IgD-negative memory B cell (primary cell): ENCODE results near the gene RASAL1. TPM values are rescaled to one million over a fixed set of nuclear protein-coding genes. Genes with fewer than 3 reads are reported as not detected.
"Not testable (repeated sequence)": the region's sequence is repeated elsewhere in the genome, so short reads cannot be mapped to it uniquely, and the experiment has no call there.

Source experiments
- H3K27ac Mint-ChIP-seq, 3 donors: one replicate each; pipeline ENCODE4 v1.8.0; 2020 to 2022; ENCODE audit warnings: mild to moderate bottlenecking in 3 of 3, mixed read lengths in 3 of 3, moderate library complexity in 1 of 3
- H3K27me3 Mint-ChIP-seq: one replicate; pipeline ENCODE4 v1.8.0; 2021; ENCODE audit warnings: mixed read lengths
- H3K36me3 Mint-ChIP-seq: one replicate; pipeline ENCODE4 v1.8.0; 2020; ENCODE audit warnings: mild to moderate bottlenecking, mixed read lengths
- H3K4me1 Mint-ChIP-seq, 3 donors: one replicate each; pipeline ENCODE4 v1.8.0; 2020 to 2022; ENCODE audit warnings: mixed read lengths in 3 of 3, mild to moderate bottlenecking in 1 of 3
- H3K4me3 Mint-ChIP-seq, 4 donors: one replicate each; pipeline ENCODE4 v1.8.0; 2020 to 2022; ENCODE audit warnings: mild to moderate bottlenecking in 4 of 4, mixed read lengths in 4 of 4, moderate library complexity in 3 of 4
- H3K9me3 Mint-ChIP-seq, 3 donors: one replicate each; pipeline ENCODE4 v1.8.0; 2020 to 2021; ENCODE audit warnings: mixed read lengths in 3 of 3, mild to moderate bottlenecking in 1 of 3
- polyA plus RNA-seq: library from polyadenylated mRNA; unstranded; fragments of 300-500 nt; fragmentation: Illumina TruSeq; gene quantifications from one replicate; pipeline ENCODE4 v1.2.3, GENCODE V29; 2021

Gene RASAL1
- polyA plus RNA-seq, 1 donor from 2014 or later = not detected

- Mint-ChIP-seq H3K27me3 (peaks cover 17% of the 10 kb centered on the region), H3K27ac (no peak overlapping the region), H3K4me3 (peak overlapping the region; percentile 34 to 92 (median 79)), H3K36me3 (peaks cover 2% of the 10 kb centered on the region), H3K4me1 (peaks cover 5 to 9% (median 6%) of the 10 kb centered on the region in 3 donors), H3K9me3 (no peaks in the 10 kb centered on the region)
These were observed 17.6 kb upstream of the RASAL1 start for GRCh38 chr12:113152835-113153814.

GRCh38 chr12:113152196-113152834 is 16.8 kb upstream of the RASAL1 start:
- Mint-ChIP-seq H3K27me3 (peaks cover 17% of the 10 kb centered on the region), H3K27ac (no peak overlapping the region), H3K4me1 (peaks cover 5 to 9% (median 6%) of the 10 kb centered on the region in 3 donors), H3K4me3 (peak overlapping the region; percentile 34 to 92 (median 79)), H3K9me3 (peaks cover 0 to 3% (median 2%) of the 10 kb centered on the region in 3 donors), H3K36me3 (peaks cover 2% of the 10 kb centered on the region)

GRCh38 chr12:113151655-113152054 is 16.1 kb upstream of the RASAL1 start:
- peaks cover 0 to 6% (median 5%) of the 10 kb centered on the region in 3 donors for H3K9me3 Mint-ChIP-seq
- H3K27me3 Mint-ChIP-seq = peaks cover 17% of the 10 kb centered on the region
- H3K4me1 Mint-ChIP-seq = peaks cover under 1 to 9% (median 6%) of the 10 kb centered on the region in 3 donors
- H3K27ac Mint-ChIP-seq = no peak overlapping the region
- peak overlapping the region in 1 of 4 donors; percentile 55 for H3K4me3 Mint-ChIP-seq
- peaks cover under 1% of the 10 kb centered on the region for H3K36me3 Mint-ChIP-seq

GRCh38 chr12:113149361-113150150 is 14.0 kb upstream of the RASAL1 start, which contains the start of gene CFAP73:
TSS of gene CFAP73 (plus strand) at chr12:113149724. CDS start at chr12:113149858, 134 bp downstream.
- no peaks in the 10 kb centered on the region for H3K36me3 Mint-ChIP-seq
- H3K4me3 Mint-ChIP-seq = peak within 1 kb of the TSS in 1 of 4 donors; percentile 10

GRCh38 chr12:113146999-113147398 is 11.4 kb upstream of the RASAL1 start:
- peak overlapping the region in 1 of 3 donors; percentile 19 for H3K27ac Mint-ChIP-seq
- H3K27me3 Mint-ChIP-seq = peaks cover 5% of the 10 kb centered on the region
- H3K36me3 Mint-ChIP-seq = no peaks in the 10 kb centered on the region
- no peak overlapping the region for H3K4me3 Mint-ChIP-seq
- H3K9me3 Mint-ChIP-seq = peaks cover 0 to 6% (median 5%) of the 10 kb centered on the region in 3 donors
- H3K4me1 Mint-ChIP-seq = peaks cover 3 to 7% (median 5%) of the 10 kb centered on the region in 3 donors

More at GRCh38 chr12:113149361-113150150, 14.0 kb upstream of the RASAL1 start, which contains the start of gene CFAP73:
- peaks cover 0 to 6% (median 5%) of the 10 kb centered on the region in 3 donors for H3K9me3 Mint-ChIP-seq
- peaks cover 0 to 9% (median 6%) of the 10 kb centered on the region in 3 donors for H3K4me1 Mint-ChIP-seq
- no peak within 1 kb of the TSS for H3K27ac Mint-ChIP-seq
- H3K27me3 Mint-ChIP-seq = peaks cover 17% of the 10 kb centered on the region

GRCh38 chr12:113145720-113146551 is 10.4 kb upstream of the RASAL1 start:
- Mint-ChIP-seq H3K27me3 (peaks cover 3% of the 10 kb centered on the region), H3K4me3 (no peak overlapping the region), H3K36me3 (no peaks in the 10 kb centered on the region), H3K27ac (no peak overlapping the region), H3K4me1 (peaks cover 3 to 7% (median 5%) of the 10 kb centered on the region in 3 donors), H3K9me3 (peaks cover 0 to 6% (median 5%) of the 10 kb centered on the region in 3 donors)

- Mint-ChIP-seq H3K27me3 (peaks cover under 1% of the 10 kb centered on the region), H3K36me3 (no peaks in the 10 kb centered on the region), H3K9me3 (peaks cover 0 to 6% (median 5%) of the 10 kb centered on the region in 3 donors), H3K27ac (no peak overlapping the region), H3K4me1 (peaks cover 3 to 9% (median 7%) of the 10 kb centered on the region in 3 donors), H3K4me3 (no peak overlapping the region)
These were observed 9.2 kb upstream of the RASAL1 start for GRCh38 chr12:113144806-113145205.

- peaks cover 3 to 9% (median 7%) of the 10 kb centered on the region in 3 donors for H3K4me1 Mint-ChIP-seq
- H3K27ac Mint-ChIP-seq = no peak overlapping the region
- no peaks in the 10 kb centered on the region for H3K36me3 Mint-ChIP-seq
- peaks cover 0 to 6% (median 5%) of the 10 kb centered on the region in 3 donors for H3K9me3 Mint-ChIP-seq
- H3K4me3 Mint-ChIP-seq = no peak overlapping the region
- no peaks in the 10 kb centered on the region for H3K27me3 Mint-ChIP-seq
These were observed 8.4 kb upstream of the RASAL1 start for GRCh38 chr12:113143959-113144358.

GRCh38 chr12:113142886-113143332 is 7.3 kb upstream of the RASAL1 start:
- Mint-ChIP-seq H3K4me1 (peaks cover 3 to 9% (median 7%) of the 10 kb centered on the region in 3 donors), H3K36me3 (no peaks in the 10 kb centered on the region), H3K9me3 (peaks cover 0 to 6% (median 5%) of the 10 kb centered on the region in 3 donors), H3K27ac (no peak overlapping the region), H3K27me3 (no peaks in the 10 kb centered on the region), H3K4me3 (peak overlapping the region in 1 of 4 donors; percentile 9)

GRCh38 chr12:113142173-113142885 is 6.8 kb upstream of the RASAL1 start:
- H3K4me3 Mint-ChIP-seq = peak overlapping the region in 2 of 4 donors; percentile 9 to 68
- peaks cover 2% of the 10 kb centered on the region for H3K27me3 Mint-ChIP-seq
- H3K4me1 Mint-ChIP-seq = peaks cover 3 to 9% (median 7%) of the 10 kb centered on the region in 3 donors
- no peaks in the 10 kb centered on the region for H3K36me3 Mint-ChIP-seq
- H3K27ac Mint-ChIP-seq = no peak overlapping the region
- H3K9me3 Mint-ChIP-seq = peaks cover 0 to 4% (median 3%) of the 10 kb centered on the region in 3 donors

- H3K4me1 Mint-ChIP-seq, H3K27ac Mint-ChIP-seq, H3K27me3 Mint-ChIP-seq, H3K4me3 Mint-ChIP-seq, H3K36me3 Mint-ChIP-seq, H3K9me3 Mint-ChIP-seq: not testable (repeated sequence)
These were observed 6.2 kb upstream of the RASAL1 start for GRCh38 chr12:113141716-113142115.

GRCh38 chr12:113140706-113141105 is 5.1 kb upstream of the RASAL1 start:
- Mint-ChIP-seq H3K4me1 (peaks cover 7 to 12% (median 9%) of the 10 kb centered on the region in 3 donors), H3K27ac (no peak overlapping the region), H3K27me3 (peaks cover 9% of the 10 kb centered on the region), H3K36me3 (no peaks in the 10 kb centered on the region), H3K9me3 (no peaks in the 10 kb centered on the region), H3K4me3 (no peak overlapping the region)

GRCh38 chr12:113138826-113139225 is 3.3 kb upstream of the RASAL1 start:
- H3K27ac Mint-ChIP-seq = no peak overlapping the region
- H3K36me3 Mint-ChIP-seq = no peaks in the 10 kb centered on the region
- H3K27me3 Mint-ChIP-seq = peaks cover 13% of the 10 kb centered on the region
- peaks cover 0 to 1% (median 0%) of the 10 kb centered on the region in 3 donors for H3K9me3 Mint-ChIP-seq
- H3K4me1 Mint-ChIP-seq = peaks cover 7 to 12% (median 9%) of the 10 kb centered on the region in 3 donors
- H3K4me3 Mint-ChIP-seq = no peak overlapping the region
